ENCODE data around the gene HECTD2.
"Not testable (repeated sequence)": the region's sequence is repeated elsewhere in the genome, so short reads cannot be mapped to it uniquely, and the experiment has no call there.

HECTD2 gene

GRCh38 chr10:91545384-91545783 is 135.2 kb downstream of the HECTD2 start:
- no peak for DNase-seq

GRCh38 chr10:91545838-91546237 is 135.7 kb downstream of the HECTD2 start:
- DNase-seq = no peak

GRCh38 chr10:91549262-91549661 is 139.1 kb downstream of the HECTD2 start:
- no peak for DNase-seq

DNA sequence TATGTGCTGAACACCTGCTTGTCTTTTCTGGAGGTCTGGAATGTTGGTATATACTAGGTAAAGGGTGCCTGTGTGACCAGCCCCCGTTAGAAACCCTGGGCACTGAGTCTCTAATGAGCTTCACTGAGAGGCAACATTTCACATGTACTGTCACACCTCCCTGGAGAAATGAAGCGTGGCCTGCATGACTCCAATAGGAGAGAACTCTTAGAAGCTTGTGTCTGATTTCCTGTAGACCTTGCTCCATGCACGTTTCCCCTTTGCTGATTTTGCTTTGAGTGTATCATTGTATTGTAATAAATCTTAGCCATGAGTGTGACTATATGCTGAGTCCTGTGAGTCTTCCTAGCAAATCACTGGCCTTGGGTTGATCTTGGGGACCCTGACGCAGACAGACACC is 139.9 kb downstream of the HECTD2 start:
- no peak for DNase-seq

GRCh38 chr10:91551856-91552255 is 141.7 kb downstream of the HECTD2 start:
- DNase-seq = no peak

DNA sequence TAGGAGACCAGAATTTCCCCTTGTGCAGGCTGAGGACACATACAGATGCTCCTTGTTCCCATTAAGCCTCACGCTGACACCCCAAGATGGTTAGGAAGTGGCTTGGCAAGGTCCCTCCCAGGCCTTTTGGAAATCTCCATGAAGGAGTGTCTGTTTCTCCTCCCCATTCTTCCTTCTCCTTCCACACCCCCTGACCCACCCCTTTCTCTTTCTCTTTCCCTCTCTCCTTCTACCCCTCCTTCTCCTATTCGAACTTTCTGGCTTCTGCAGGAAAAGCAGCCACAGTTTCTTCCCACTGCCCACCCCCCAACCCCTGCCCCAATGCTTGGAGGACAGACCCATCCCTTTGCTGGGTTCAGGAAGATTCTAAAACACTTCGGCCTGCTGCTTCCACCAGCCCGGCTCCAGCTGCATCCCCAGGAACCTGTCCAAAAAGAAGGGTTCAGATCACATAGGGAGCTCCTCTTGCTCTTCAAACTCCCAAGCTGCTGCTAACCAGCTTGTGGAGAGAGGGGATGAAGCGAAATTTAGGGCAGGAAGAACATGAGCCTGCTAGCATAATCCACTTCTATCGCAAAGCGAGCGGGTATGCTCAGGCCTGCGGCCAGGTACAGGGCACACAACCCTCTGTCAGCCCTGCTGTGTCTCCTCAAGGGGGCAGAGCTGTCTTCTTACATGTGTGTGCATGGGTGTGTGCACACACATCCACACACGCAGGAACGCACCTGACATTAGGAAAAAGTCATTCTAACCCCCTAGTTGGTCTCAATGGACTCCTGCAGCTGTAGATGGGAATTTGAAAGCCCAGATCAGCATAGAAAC is 142.3 kb downstream of the HECTD2 start:
- DNase-seq = no peak

DNA sequence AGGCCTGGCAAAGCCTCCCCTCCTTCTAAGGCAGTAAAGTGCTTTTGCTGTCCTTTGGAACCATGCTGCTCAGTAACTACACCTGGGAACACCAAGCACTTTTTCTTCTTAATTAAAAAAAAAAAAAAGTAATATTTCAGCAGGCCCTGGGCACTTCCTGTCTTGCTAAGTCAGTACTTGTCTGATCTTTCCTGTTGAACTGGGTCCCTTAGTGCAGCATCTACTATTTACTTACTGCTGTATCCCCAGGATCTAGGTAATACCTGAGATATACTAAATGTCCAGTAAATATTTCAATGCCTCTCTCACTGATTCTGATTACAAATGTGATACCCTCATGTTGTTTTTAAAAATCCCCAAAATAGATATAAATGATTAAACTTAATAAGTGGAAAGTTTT is 145.3 kb downstream of the HECTD2 start:
- no peak for DNase-seq

- no peak for DNase-seq
Measured at GRCh38 chr10:91556691-91557566, 146.8 kb downstream of the HECTD2 start.

GRCh38 chr10:91557651-91558111 is 147.5 kb downstream of the HECTD2 start:
- no peak for DNase-seq

DNA sequence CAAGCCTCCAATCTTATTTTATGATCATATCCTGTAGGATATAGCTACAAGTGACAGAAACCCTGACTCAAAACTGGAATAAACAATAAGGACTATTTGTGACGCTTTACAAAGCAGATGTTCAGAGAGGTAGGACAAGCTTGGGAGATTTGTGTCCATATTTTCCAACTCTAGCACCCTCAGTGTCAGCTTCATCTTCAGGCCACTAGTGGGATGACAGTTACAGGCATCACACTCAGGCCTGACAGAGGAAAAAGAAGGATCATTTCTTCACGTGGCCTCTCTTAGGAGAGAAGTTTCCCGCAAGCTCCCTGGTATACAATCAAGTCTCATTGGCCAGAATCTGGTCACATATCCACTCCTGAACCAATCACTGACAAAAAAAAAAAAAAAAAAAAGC is 148.3 kb downstream of the HECTD2 start:
- no peak for DNase-seq

GRCh38 chr10:91559169-91559568 is 149.0 kb downstream of the HECTD2 start:
- DNase-seq = no peak

DNA sequence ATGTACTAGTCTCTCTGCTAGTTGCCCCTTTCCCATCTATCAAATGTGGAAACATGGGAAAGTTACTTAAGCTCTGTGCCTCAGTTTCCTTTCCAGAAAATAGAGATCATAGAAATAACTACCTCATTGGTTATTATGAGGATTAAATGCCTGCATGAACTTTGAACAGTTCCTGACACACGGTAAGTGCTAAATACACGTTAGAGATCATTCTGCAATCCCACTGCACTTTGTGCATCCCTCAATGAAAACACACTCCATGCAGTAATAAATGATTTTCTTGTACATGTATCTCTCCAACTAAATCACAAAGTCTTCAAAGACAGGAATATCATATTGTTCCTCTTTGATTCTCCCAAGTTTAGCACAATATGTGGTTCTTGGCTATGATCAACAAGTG is 149.6 kb downstream of the HECTD2 start:
- no peak for DNase-seq

DNA sequence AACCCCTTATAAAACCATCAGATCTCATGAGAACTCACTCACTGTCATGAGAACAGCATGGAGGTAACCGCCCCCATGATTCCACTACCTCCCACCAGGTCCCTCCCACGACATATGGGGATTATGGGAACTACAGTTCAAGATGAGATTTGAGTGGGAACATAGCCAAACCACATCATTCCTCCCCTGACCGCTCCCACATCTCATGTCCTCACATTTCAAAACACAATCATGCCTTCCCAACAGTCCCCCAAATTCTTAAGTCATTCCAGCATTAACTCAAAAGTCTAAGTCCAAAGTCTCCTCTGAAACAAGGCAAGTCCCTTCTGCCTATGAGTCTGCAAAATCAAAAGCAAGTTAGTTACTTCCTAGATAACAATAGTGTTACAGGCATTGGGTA is 150.7 kb downstream of the HECTD2 start:
- not testable (repeated sequence) for DNase-seq

DNA sequence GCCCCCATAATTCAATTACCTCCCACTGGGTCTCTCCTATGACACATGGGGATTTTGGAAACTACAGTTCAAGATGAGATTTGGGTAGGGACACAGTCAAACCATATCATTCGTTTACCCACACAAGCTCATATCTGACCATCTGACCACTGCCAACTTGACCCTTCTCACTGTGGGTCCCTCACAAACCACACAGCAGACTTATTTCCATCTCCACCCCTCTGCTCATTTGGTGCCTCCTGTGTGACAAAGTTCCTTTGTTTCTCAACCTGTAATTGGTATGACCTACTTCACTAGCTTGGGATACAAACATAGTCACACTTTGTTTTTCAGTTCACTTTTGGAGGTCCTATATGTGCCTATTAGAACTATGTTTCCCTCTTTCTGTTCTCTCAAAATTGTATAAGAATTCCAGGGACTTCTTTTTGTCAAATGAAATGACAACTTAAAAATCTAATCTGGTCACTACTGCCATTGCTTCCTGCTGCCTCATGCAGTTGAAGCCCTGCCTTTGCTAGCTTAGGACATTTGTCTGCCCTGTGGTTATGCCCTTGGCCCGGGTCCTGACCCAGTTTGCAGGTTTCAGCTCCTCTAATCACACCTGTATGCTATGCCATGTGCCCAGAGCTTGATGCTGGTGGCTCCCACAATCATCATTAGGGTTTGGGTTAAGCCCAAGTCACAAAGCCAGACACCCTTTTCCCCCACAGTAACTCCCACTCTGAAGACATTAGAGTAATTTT is 152.9 kb downstream of the HECTD2 start:
- no peak for DNase-seq

DNA sequence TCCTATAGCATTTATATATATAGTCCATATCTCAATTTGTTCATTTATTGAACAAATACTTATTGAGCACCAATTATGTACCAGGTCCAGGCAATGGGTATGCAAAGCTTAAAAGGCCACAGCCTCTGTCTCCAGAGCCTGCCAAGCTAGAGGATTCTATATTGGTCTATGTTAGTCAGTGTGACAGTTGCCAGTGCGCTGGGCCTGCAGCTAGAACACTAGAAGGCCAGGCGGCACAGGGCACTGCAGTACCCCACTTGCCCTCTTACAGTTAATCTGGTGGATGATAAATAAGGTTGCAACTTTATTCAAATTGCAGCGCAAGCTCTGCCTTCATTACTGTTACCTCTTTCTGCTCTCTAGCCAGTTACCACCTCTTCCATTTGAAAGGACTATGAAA is 153.9 kb downstream of the HECTD2 start:
- no peak for DNase-seq

Measured in bone marrow (tissue), 2 donors.